HG02678 (cell line): ENCODE results near the gene ATXN1L.
A peak's percentile ranks its signal among the peaks of the same experiment; 100 is the strongest.
"Not testable (repeated sequence)": the region's sequence is repeated elsewhere in the genome, so short reads cannot be mapped to it uniquely, and the experiment has no call there.

Experiments
- ATAC-seq: cut with Tn5 transposase; IDR thresholded peaks from one replicate; pipeline ENCODE4 v1.9.1; 2021; ENCODE audit warnings: mild to moderate bottlenecking, moderate library complexity; ENCODE audit not compliant: unreplicated experiment

ATXN1L gene

GRCh38 chr16:71885261-71885650 is 39.5 kb downstream of the ATXN1L start:
- ATAC-seq: no peak

- ATAC-seq: no peak
These were observed 43.4 kb downstream of the ATXN1L start for GRCh38 chr16:71889147-71889546.

DNA sequence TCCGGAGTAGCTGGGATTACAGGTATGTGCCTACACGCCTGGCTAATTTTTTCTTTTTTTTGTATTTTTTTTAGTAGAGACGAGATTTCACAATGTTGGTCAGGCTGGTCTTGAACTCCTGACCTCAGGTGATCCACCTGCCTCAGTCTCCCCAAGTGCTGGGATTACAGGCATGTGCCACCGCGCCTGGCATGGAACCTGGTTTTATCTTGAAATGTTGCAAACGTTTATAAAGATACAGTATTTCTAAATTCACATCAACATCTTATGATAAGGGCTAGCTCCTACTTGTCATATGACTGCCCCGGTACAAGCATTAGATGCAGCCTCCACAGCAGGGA is 48.1 kb downstream of the ATXN1L start:
- ATAC-seq: no peak

DNA sequence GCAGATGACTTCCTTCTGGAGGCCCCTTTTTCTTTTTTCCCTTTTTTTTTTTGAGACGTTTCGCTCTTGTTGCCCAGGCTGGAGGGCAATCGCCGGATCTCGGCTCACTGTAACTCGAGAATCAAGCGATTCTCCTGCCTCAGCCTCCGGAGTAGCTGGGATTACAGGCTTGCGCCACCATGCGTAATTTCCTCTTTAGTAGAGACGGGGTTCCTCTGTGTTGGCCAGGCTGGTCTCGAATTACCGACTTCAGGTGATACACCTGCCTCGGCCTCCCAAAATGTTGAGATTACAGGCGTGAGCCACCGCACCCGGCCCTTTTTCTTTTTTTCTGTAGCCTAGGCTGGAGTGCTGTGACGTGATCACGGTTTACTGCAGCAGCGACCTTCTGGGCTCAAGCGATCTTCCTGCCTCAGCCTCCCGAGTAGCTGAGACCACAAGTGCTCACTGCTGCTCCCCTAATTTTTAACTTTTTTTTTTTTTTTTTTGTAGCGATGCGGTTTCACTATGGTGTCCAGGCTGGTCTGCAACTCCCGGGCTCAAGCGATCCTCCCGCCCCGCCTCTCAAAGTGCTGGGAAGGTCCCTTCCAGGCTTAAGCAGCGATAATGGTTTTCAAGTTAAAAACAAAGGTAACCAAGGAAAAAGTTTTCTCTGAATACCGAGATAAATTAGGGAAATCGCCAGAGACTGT is 48.6 kb downstream of the ATXN1L start:
- ATAC-seq: peak; percentile 21

- ATAC-seq: peak; percentile 83
These were observed 49.3 kb downstream of the ATXN1L start, which contains the start of gene IST1 for GRCh38 chr16:71894921-71895678. Gene IST1, plus strand, starts transcription at chr16:71895531. Its CDS starts 20,110 bp downstream, at chr16:71915641.

GRCh38 chr16:71895679-71896365 is 50.0 kb downstream of the ATXN1L start:
- ATAC-seq: peak; percentile 14

GRCh38 chr16:71896764-71897368 is 51.1 kb downstream of the ATXN1L start:
- no peak for ATAC-seq

GRCh38 chr16:71899171-71899570 is 53.4 kb downstream of the ATXN1L start:
- no peak for ATAC-seq

GRCh38 chr16:71902656-71903365 is 57.0 kb downstream of the ATXN1L start:
- no peak for ATAC-seq

GRCh38 chr16:71903608-71904007 is 57.8 kb downstream of the ATXN1L start:
- no peak for ATAC-seq

- ATAC-seq: no peak
These were observed 58.5 kb downstream of the ATXN1L start for GRCh38 chr16:71904239-71904638.

DNA sequence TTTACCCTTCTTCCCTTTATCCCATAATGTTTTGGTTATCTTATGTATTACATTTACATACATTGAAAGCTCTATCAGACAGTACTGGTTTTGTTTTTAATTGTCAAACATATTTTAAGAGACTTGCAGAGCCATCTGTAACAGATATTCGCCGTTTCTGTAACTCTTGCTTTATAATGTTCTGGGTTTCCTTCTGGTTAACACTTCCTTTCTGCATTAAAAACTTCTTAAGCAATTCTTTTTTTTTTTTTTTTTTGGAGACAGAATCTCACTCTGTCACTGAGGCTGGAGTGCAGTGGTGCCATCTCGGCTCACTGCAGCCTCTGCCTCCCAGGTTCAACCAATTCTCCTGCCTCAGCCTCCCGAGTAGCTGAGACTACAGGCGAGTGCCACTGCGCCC is 60.0 kb downstream of the ATXN1L start:
- ATAC-seq: not testable (repeated sequence)
